DMS153 (cell line): ENCODE data around the gene ASCC2.

Source experiments
- DNase-seq: peaks from one replicate; lab custom pipeline; 2025; lab: John Stamatoyannopoulos, UW

Gene ASCC2

DNA sequence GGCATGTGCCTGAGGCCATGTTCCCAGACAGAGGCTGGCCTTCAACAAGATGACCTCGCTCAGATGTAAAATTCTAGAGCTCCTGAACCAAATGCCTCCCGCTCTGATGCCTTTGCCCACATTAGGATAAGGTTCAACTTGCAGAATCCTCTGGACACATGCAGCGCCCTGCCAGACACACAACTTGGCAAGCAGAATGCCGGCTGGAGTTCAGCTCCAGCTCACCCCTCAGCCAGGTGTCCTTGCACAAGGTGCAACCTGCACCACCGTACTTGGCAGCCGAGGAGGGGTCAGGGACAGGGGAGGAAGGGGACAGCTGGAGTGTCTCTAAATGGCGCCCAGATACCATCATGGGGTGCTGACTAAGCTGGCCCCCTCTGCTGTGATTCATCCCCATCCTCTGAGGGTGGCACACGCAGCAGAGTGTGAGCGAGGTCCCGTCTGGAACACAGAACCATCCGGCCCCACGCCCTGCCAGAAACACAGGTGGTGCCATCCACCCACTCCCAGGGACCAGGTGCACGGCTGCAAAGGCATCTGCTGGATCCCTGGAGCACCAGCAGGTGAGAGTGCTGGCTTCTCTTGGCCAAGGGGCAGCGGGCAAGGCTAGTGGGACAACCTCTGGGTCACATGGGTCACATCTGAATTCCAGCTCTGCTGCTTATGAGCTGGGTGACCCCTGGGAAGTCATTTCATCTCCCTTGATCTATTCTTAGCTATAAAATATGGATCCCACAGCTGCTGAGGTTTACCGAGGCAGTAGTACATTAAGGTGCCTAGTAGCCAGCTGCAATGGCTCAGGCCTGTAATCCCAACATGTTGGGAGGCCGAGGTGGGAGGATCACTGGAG, 84.0 kb downstream of the ASCC2 start:
- no peak for DNase-seq

DNA sequence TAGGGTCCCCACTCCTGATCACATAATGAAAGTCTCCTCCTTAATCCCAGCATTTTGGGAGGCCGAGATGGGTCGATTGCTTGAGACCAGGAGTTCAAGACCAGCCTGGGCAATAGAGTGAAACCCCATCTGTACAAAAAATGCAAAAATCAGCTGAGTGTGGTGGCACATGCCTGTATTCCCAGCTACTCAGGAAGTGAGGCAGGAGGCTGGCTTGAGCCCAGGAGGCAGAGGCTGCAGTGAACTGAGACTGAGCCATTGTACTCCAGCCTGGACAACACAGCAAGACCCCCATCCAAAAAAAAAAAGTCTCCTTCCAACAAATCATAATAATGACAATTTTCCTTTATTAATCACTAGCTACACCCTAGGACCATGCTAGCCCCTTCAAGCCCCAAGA, 86.4 kb downstream of the ASCC2 start:
- DNase-seq, result no peak

DNA sequence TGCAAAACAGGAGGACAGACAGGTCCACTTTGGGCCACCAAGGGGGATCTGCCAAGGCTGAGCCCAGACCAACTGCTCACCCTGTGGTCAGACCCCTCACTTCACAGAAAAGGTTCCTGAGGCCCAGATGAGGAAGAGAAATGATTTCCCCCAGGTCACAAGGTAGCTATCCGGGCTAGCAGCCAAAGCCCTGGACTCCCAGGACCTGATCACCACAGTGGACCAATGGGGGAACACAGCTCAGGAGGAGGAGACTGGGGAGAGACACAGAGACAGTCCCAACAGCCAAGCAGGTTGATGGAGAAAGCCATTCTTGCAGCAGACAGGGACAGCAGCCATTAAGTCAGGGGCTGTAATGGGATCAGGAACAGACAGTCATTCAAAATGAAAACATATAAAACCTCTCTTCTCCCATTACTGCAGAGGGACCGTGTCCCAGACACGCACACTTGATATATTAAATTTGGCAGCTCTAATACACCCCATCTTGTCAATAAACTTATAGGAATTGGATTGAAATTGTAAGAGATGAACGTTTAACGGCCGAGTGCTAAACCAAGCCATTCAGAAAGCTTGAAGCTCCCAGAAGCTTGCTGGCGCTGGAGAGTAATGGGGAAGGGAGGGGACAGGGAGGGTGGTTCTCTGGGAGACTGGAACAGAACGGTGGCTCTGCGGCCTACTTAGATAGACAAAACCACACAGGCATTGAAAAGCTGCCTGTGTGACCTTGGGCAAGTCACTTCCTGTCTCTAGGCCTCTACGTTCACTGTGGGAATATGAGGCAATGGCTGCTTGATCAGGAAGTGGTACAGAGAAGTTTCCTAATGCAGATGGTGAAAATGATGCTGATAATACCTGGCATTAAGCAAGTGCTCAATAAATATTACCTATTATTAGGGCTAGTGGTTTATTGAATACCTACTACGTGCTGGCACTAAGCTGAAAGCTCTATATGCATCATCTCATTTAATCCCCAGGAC, 87.2 kb downstream of the ASCC2 start:
- no peak for DNase-seq

DNA sequence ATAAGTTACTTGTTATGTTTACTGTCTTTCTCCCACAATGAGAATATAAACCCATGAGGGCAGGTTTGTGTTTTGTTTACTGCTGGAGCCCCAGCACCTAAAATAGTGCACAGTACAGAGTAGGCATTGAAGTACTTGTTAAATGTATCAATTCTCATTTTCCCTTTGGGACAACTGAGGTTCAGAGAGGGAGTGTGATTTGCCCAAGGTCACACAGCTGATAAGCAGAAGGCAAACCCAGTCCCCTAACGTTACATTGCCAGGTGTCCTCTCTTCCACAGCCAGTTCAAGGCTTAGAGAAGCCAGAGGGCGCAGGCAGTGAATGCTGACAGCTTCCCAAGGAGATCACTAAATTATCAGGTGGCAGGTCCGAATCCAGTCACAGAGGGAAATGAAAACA, 88.0 kb downstream of the ASCC2 start:
- no peak for DNase-seq

DNA sequence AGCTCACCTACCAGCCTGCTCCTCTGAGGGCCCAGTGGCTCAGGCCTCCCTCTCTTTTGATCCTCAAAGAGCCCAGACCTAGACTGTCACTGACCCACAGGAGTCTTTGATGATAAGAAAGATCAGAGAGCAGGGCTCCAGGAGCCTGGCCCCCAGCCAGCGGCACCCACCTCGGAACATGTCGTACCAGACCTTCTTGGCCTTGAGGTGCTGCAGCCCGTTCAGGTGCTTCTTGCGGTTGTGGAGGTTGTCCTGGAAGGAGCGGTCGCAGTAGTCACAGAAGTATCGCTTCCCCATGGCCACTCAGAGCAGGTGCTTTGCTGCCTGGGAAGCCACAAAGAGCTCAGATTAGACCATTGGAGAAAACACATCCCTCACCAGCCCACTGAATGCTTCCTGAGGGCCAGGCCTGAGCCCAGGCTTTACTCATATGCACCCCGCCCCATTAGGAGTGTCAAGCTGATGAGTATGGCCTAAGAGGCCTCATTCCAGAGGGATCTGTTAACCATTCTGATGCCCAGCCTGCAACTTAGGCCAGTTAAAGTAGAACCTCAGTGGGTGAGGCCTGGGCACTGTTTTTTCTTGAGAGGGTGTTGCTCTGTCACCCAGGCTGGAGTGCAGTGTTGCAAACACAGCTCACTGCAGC, 89.7 kb downstream of the ASCC2 start:
- no peak for DNase-seq

DNA sequence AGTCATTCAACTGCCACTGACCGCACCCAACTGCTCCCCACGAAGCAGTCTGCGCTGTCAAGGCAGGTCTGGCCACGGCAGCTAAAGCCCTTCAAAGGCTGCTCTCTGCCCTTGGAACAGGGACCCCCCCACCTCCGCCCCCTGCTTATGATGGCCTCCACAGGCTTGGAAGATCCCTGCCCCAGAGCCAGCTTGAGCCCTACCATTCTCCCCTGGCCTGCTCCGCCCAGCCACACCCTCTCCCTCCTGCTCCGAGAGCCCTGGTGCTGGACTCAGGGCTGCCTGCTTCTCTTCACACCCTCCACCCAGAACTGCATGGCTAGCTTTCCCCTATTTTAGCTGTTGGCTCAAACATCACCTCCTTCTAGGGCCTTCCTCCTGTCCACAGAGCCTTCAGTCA, 90.2 kb downstream of the ASCC2 start:
- DNase-seq, result no peak

DNA sequence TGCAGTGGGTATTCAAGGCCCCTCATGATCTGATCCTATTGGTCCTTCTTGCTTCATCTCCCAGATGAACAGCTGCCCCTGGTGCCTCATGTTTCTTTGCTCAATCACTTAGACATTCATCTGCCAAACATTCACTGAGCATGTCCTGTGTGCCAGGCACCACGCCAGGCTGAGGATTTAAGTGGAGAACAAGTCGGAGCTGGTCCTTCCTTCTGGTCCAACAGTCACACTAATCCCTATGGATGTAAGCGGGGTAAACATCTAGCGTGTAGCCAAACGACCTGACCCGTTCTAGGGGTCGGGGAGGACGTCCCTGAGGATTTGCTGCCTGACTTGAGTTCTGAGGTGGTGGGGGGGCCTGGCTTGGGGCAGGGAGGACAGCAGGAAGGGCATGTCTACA, 93.2 kb downstream of the ASCC2 start:
- DNase-seq, result peak; percentile 8

DNA sequence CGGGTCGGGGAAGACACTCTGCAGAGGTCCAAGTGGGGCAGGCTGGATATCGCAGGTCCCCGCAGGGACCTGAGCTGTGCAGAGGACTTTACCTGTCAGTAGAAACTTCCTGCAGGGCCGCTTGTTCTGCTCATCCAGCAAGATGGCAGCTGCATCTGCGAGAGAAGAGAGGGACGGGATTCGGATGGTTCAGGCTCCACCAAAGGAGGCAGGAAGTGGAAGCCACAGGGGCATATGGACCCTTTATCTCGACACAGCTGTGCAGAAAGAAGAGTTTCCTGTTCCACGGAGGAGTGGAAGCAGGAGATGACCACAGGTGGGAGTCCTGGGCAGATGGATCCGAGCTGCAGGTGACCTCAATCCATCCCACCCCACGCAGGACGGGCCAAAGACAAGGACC, 95.7 kb downstream of the ASCC2 start:
- no peak for DNase-seq

DNA sequence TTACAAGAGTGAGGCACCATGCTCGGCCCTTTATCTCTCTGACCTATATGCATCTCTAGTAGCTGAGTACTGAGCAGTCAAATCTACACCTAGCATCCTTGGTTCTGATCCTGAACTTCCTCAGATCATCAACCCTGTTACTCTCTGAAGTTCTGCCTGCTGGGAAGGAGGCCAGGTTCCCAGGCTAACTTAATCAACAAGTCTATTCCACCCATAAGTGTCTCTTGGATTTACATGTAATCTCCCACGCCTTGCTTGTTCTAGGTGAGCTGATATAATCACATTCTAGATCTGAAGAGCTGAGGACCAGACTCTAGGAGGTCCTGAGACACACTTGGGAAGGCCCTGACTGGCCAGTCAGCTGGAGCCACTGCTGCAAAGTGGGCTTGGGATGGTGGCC, 96.1 kb downstream of the ASCC2 start:
- no peak for DNase-seq

DNA sequence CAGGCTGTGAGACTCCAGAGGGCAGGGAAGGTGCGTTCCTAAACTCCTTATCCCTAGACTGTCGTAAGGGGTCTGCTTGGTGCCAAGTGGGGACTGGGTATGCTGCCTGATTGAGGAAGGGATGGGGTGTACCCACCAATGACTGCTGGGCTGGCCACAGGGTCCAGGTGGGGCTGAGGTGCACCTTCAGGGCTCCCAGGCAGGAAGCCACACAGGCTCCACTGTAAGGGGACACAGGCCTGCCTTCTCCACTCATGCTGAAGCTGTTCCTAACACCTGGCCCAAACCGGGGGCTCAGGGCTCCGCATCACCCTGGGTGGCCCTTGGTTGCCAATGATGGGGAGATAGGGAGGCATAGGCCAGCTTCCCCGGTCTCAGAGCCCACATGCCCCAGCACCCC, 97.9 kb downstream of the ASCC2 start:
- DNase-seq, result no peak

DNA sequence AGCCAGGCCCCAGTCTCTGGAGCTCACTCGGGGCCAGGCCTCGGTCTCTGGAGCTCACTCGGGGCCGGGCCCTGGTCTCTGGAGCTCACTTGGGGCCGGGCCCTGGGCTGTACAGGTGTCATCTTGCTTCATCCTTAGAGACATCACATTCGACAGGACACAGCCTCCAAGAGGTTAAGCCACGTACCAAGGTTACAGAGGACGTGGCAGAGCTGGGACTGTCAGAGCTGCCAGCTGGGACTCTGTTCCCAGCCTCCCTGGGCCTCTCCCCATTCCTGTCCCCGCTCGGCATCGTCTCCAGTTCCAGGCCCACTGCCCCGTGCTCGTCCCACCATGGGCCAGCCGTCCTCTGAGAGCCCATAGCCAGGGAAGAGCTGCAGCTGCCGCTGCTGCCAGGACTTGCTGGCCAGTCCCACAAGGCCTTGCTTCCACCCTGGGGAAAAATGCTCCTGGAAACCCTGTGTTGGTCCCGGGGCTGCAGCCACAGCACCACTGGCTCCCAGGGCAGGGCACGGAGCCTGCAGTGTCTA, 98.7 kb downstream of the ASCC2 start:
- DNase-seq, result no peak
